Gastroesophageal sphincter (tissue), 3 donors: Measurements from ENCODE around the gene SLC6A19.

Experiments used
- CTCF ChIP-seq, 4 experiments: fragments of 200-600 bp in 2 of 4; fragments of 450-650 bp in 2 of 4; sonication (generic) in 1 of 4; IDR thresholded peaks; one replicate each; pipeline ENCODE4 v1.5.1; 2017 to 2019; ENCODE audit warnings: antibody characterized with exemption in 4 of 4, mild to moderate bottlenecking in 2 of 4, moderate library complexity in 2 of 4
- EP300 ChIP-seq: sonication (generic); formaldehyde crosslinking; IDR thresholded peaks from one replicate; pipeline ENCODE4 v1.6.1; 2017; ENCODE audit warnings: antibody characterized with exemption, mild to moderate bottlenecking
- POLR2A ChIP-seq, 2 donors: fragments of 450-650 bp; IDR thresholded peaks; one replicate each; pipeline ENCODE4 v1.6.1; 2017; ENCODE audit warnings: antibody characterized with exemption in 2 of 2, mild to moderate bottlenecking in 2 of 2, moderate library complexity in 1 of 2
- POLR2AphosphoS5 ChIP-seq: sonication (generic); formaldehyde crosslinking; IDR thresholded peaks from one replicate; pipeline ENCODE4 v1.6.1; 2017; ENCODE audit warnings: antibody characterized with exemption

- TF ChIP-seq POLR2A (IDR thresholded peaks at IDR 0.05): no peak
- no peak for TF ChIP-seq EP300
- no peak for TF ChIP-seq CTCF (IDR thresholded peaks at IDR 0.05)
- TF ChIP-seq POLR2AphosphoS5: no peak
Measured at GRCh38 chr5:1176473-1177391, 24.7 kb upstream of the SLC6A19 start.
